DOHH2 (cell line): ENCODE measurements around the gene MYL6.

Experiments used
- EZH2phosphoT487 ChIP-seq: fragments of 200-600 bp; sonication (generic); IDR thresholded peaks from 2 replicates; pipeline ENCODE4 v1.6.1; 2017; ENCODE audit warnings: borderline replicate concordance, mild to moderate bottlenecking, antibody characterized with exemption, low read length, moderate library complexity, mixed read lengths
- TF ChIP-seq, protein P1 (sequence below): fragments of 200-600 bp; sonication (generic); IDR thresholded peaks from one replicate; pipeline ENCODE4 v1.5.1; 2014; ENCODE audit warnings: antibody characterized with exemption, mild to moderate bottlenecking, low read depth, low read length; ENCODE audit not compliant: poor library complexity, severe bottlenecking

DNA sequence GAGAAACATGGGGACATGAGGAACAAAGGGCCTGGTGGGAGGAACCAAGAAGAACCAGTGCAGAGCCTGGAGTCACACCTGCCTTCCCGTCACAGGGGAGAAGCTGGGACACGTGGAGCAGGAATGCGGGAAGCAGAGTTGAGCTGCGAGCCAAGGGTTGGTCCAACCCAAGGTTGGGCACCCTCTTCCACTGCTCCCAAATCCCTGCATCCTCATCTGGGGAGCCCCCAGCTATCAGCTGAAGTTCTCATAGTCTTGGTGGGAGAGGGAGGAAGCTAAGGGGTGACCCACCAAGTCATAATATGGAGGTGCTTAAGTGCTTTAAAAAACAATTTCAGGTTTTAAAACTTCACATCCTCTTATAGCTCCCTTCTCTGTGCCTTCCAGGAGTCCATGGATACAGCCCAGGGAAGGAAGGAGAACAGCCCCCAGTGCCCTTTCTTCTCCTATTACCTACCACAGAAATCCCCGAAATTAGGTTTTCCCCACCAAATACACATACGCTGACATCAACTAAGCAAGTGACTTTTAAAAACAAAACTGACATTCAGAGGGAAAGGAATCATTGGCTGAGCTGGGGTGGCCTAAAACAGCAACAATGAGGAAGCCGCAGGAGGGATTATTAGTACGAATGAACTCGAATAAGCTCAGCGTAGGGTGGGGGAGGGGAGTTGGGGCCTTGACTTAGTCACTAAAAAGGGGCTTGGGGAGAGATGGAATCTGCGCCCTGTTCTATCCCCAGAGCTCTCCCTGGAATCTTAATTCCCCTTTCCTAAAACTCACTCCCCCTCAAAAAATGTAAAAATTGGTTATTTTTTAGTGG is 4.5 kb downstream of the MYL6 start:
- TF ChIP-seq, protein P1, sequence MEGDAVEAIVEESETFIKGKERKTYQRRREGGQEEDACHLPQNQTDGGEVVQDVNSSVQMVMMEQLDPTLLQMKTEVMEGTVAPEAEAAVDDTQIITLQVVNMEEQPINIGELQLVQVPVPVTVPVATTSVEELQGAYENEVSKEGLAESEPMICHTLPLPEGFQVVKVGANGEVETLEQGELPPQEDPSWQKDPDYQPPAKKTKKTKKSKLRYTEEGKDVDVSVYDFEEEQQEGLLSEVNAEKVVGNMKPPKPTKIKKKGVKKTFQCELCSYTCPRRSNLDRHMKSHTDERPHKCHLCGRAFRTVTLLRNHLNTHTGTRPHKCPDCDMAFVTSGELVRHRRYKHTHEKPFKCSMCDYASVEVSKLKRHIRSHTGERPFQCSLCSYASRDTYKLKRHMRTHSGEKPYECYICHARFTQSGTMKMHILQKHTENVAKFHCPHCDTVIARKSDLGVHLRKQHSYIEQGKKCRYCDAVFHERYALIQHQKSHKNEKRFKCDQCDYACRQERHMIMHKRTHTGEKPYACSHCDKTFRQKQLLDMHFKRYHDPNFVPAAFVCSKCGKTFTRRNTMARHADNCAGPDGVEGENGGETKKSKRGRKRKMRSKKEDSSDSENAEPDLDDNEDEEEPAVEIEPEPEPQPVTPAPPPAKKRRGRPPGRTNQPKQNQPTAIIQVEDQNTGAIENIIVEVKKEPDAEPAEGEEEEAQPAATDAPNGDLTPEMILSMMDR, result no peak
- no peak for TF ChIP-seq EZH2phosphoT487
